Measurements from ENCODE around the gene HSPB7.

DNA sequence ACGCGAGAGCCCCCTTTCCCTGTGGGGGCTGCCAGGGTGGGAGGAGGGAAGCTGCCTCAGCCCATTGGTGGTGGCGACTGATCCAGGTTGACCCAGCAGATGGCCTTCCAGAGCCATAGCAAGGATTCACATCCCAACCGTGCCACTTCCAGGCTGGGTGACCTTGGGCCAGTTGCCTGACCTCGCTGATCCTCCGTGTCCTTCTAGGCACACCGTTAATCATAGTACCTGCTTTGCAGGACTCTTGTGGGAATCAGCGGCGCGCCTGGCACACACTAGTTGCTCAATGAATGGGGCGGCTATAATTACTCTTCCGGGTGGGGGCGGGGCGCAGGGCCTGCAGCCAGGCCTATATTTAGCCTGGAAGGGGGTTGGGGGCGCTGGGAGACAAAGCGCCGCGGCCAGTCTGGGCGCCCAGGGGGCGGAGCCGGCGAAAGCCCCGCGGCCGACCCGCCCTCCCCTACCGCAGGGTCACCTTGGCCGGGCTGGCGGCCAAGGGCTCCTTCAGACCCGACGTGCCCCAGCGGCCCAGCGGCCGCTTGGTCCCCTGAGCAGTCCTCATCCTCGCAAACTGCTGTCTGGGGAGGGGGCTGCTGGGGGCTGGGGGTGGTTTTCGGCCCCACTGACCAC, 5.1 kb downstream of the HSPB7 start:
- TF ChIP-seq EZH2 (IDR thresholded peaks at IDR 0.05) (no peak), POLR2AphosphoS5 (IDR thresholded peaks at IDR 0.05; ENCODE audit: borderline replicate concordance, low read depth, low read length) (no peak)
